Posterior cingulate gyrus (tissue), 11 donors: ENCODE data around the gene DCP1B.

Source experiments
- DNase-seq, 10 donors: peaks; one replicate each; pipeline versions ENCODE4 v3.0.0 to v3.0.0-alpha.2; 2020 to 2021; ENCODE audit warnings: mixed read lengths in 3 of 10
- intact Hi-C: fragments of 100-400 bp; cut with DNase I; formaldehyde crosslinking; loops from one replicate; pipeline ENCODE4 v1.15.1; 2023

DCP1B gene

DNA sequence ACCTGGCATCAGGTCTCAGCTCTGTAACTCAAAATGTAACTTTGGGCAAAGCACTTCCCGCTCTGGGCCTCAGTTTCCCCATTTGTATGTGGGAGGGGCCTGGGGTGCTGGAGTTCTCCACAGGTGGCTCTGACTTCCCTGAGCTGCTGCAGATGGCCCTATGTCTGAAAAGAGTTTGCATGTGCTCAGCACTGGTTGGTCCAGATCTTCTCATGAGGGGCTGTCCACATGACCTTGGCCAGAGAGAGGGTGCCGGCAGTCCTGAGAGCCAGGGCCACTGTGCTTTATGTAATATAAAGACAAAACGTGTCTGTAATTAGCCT lies 78.6 kb downstream of the DCP1B start:
- intact Hi-C loops, result no loop called here
- DNase-seq, result peak in 1 of 10 donors; percentile 54

DNA sequence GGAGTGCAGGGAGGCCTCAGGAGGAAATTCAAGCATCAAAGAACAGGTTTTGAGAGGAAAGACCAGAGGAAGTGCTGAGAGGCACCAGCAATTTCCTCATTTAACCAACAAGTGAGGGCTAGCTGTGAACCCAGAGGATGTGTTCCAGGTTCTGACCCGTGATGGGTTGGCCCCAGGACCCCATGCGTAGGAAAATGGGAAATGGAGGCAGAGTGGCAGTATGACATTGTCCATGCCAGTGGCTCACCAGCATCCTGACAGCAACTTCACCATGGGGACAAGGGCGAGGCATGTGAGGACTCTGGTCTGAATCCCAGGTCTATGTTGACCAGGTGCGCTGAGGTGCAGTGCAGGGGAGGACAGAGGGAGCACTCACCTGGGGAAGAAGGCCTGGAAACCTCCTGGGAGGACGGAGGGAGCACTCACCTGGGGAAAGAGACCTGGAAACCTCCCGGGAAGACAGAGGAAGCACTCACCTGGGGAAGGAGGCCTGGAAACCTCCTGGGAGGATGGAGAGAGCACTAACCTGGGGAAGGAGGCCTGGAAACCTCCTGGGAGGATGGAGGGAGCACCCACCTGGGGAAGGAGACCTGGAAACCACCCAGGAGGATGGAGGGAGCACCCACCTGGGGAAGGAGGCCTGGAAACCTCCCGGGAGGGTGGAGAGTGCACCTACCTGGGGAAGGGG lies 79.1 kb downstream of the DCP1B start:
- DNase-seq, result peak in 2 of 10 donors; percentile 1 to 46
- intact Hi-C loops, result no loop called here

DNA sequence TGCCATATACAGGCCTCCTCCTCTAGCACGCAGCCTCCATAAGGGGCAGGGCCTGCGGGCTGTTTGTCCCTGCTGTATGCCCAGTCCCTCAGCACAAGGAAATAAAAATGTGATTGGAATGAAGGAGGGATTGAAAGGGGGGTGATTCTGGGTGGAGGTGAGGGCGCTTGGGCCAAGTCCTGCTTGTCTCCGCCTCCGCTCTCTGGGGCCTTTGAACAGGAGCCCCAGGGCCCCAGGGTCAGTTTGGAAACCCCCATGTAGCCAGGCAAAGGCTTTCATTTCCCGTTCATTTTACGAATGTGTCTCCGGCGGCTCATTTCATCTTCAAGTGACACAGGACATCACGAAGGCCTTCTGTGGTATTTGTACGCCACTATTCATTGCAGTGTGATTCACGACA lies 81.3 kb downstream of the DCP1B start:
- peak in 2 of 10 donors; percentile 7 to 14 for DNase-seq
- intact Hi-C loops, result no loop called here

GRCh38 chr12:1922075-1922709 lies 82.1 kb downstream of the DCP1B start:
- intact Hi-C loops, result no loop called here
- DNase-seq, result peak in 3 of 10 donors; percentile 5 to 71 (median 70)

DNA sequence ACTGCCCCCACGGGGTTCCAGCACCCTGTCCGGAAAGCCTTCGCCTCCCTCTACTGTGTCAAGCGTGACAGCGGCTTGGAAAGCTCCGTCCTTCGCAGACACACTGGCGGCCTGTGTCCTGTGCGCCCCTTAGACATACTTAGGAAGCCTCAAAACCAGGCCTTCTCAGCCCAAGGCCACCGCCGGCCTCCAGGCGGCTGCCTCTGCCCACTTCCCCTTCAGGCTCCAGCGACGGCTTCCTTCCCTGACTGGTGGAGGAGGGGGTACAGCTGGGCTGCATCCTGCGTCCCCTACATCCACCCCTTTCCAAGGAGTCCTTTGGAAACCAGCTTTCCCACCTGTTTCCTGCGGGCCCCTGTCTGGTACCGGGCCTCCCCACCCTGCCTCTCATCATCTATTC lies 83.3 kb downstream of the DCP1B start:
- DNase-seq, result peak in 4 of 10 donors; percentile 9 to 80 (median 42)
- intact Hi-C loops, result no loop called here

- intact Hi-C loops, result no loop called here
- DNase-seq, result peak in 2 of 10 donors; percentile 12 to 27
These were observed 83.8 kb downstream of the DCP1B start for GRCh38 chr12:1920436-1920835.

DNA sequence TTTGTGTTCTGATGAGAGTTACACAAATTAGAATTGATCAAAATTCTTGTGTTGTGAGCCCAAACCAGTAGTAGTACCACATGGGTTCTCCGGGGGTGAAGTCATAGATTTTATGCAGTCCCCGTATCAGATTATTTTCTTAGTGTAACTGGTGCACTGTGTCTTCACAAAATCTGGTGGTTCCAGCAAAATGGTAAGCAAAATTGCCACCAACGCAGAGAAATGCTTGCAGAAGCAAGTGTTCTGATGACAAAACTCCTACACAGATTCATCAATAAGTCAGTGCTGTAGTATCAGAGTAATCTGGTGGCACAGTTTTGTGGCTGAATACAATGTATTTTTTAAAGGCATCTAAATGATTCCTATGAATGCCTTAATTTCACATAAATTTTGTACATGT lies 84.5 kb downstream of the DCP1B start:
- DNase-seq, result no peak
- intact Hi-C loops, result no loop called here

- DNase-seq, result peak in 2 of 10 donors; percentile 10 to 37
- intact Hi-C loops, result no loop called here
These were observed 85.0 kb downstream of the DCP1B start for GRCh38 chr12:1919284-1919683.

DNA sequence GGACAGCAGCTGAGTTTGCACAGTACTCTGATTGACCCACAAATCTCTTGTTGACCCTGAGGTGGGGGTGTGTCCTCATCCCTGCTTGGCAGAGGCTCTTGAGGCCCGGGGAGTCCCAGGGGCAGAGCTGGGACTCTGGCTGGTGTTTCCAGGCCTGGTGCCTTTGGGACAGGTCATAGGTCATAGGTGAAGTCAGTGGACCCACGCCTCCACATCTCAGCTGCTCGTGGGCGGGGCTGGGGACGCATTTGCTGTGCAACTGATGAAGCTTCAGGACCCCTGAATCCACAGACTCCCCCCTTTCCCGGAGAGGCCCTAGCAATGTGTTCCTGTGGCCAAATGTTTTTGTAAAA lies 85.4 kb downstream of the DCP1B start:
- intact Hi-C loops, result no loop called here

GRCh38 chr12:1918081-1918883 lies 86.0 kb downstream of the DCP1B start, which contains the start of gene CACNA2D4:
Gene CACNA2D4 (minus strand): TSS chr12:1918652. CDS start chr12:1918473, 179 bp downstream.
- intact Hi-C loops, result no loop called here
- peak in 3 of 10 donors; percentile 2 to 73 (median 50) for DNase-seq

More for the DNA sequence above, 85.4 kb downstream of the DCP1B start:
- peak in 5 of 10 donors; percentile 4 to 74 (median 57) for DNase-seq

DNA sequence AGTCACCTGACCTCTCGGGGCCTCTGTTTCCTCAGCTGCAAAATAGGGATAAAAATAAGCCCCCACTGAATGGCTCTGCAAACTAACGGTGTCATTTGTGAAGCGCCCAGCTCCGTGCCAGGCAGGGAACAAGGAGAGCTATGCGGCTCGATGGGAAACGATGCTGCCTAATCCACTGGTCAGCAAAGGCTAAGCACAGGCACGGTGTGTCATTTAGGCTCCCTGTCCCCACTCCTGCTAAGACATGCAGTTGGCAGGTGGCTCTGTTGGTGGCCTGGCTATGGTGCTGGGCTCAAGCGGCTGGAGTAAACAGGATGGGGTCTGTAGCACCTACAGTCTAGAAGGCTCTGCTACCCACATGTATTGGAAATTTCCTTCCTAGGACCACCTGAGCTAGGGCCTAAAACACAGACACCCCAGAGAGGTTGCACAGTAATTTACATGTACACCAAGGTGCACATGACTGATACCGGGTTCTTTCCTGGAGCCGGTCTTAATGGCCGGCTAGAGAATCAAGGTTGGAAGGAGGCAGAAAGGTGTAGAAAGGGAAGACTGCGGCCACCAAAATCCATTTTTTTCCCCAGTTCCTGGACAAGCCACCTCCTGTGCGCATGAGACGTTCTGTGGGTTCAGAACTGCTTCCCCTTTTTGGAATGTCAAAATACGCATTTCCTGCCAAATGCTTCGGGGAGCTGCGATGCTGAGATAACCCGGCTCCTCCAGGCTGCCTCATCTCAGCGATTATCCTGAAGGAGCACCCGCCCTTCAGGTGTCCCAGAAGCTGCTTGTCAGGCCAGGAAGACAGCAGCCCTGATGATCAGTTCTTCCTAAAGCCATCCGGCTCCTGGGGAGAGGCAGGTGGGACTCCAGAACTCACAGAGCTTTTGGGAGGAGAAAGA lies 86.8 kb downstream of the DCP1B start:
- intact Hi-C loops, result no loop called here
- DNase-seq, result peak in 4 of 10 donors; percentile 7 to 75 (median 44)

GRCh38 chr12:1916371-1917171 lies 87.7 kb downstream of the DCP1B start:
- DNase-seq, result peak in 6 of 10 donors; percentile 42 to 88 (median 72)
- intact Hi-C loops, result no loop called here

GRCh38 chr12:1915082-1915968 lies 88.9 kb downstream of the DCP1B start:
- intact Hi-C loops, result no loop called here
- DNase-seq, result peak in 5 of 10 donors; percentile 4 to 56 (median 12)

DNA sequence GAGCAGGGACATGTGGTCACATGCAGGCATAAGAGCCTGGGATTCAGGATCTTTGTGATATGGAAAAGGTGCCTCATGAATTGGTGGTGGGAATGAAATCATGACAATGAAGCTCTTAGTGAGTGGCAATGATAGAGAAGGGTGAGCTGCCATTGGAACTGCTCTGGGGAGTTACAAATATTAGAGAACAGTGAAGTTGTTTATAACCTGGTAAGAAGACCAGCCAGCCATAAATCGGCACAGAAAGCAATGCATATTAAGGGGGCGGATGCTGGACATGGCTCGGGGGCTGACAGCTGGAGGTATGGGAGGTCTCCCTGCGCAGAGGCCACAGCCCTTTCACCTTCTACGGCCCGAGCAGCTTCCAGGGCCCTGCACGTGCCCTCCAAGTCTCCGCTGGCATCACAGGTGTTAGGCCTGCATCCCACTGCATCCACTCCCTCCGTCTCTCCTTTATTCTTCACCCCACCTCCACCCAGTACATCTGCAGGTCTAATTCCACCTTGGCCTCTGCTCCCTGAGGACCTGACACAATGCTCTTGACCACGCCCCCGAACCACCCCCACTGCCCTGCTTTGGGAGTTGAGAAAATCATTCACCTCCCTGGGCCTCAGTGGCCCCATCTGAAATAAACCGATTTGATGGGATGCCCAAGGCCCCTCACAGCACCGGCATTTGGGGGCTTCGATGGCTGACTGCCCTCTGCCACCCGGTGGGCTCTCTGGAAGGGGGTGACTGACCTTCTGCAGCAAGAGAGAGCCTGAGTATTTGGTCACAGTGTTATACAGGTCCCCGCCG lies 89.9 kb downstream of the DCP1B start:
- intact Hi-C loops, result no loop called here
- peak in 3 of 10 donors; percentile 5 to 44 (median 21) for DNase-seq

- peak in 4 of 10 donors; percentile 3 to 66 (median 24) for DNase-seq
- intact Hi-C loops, result no loop called here
These were observed 90.7 kb downstream of the DCP1B start for GRCh38 chr12:1913377-1914113.

- DNase-seq, result peak in 3 of 10 donors; percentile 4 to 46 (median 40)
- intact Hi-C loops, result no loop called here
These were observed 91.5 kb downstream of the DCP1B start for GRCh38 chr12:1912580-1913376.
